Measurements from ENCODE around the gene INSC. TPM values are rescaled to one million over a fixed set of nuclear protein-coding genes. Genes with fewer than 3 reads are reported as not detected.

INSC gene
- total and polyA plus RNA-seq, 2 of the 8 experiments (the other 6 are each of a cell fraction or from before 2014, with no cell fraction given), result 0.58 to 0.59 TPM

DNA sequence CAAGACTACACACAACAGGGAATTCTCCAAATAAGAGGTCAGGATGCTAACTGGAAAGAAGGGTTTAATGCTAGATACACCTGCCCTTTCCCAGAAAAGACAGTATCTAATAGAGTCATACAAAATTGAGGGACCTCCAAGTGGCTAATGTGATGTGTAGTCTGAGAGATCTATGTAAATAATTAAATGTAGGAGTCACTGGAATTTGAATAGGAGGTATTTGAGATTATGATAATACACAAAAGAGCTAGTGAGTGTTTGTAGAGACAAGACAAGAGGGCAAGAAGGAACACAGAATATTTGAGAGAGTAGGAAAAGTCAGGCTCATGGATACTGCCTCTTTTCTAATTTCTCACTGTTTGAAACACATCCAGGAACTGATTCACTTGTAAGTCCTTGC lies 15.5 kb upstream of the INSC start:
- POLR2A ChIA-PET (ENCODE audit: partially characterized antibody), result interaction anchor here (1.2 kb wide), 1 partner anchor 19 kb away, joined by 4 read pairs; no protein-coding TSS in a partner anchor
- no peak for DNase-seq (ENCODE audit: low read depth in 1 of 2, low spot score in 2 of 2)
- CTCF ChIA-PET (ENCODE audit: partially characterized antibody), result interaction anchor here (0.5 to 13.8 kb wide), 25 partner anchors 9 to 1815 kb away, joined by 3 to 177 read pairs (median 15); partner anchors contain the start of genes CALCB and INSC

More for the DNA sequence above, 15.5 kb upstream of the INSC start:
- H3K23ac ChIP-seq (ENCODE audit: insufficient read length), result no peak overlapping the region
- no peak overlapping the region for H3K4me3 ChIP-seq (ENCODE audit: extremely low read depth in 1 of 4, insufficient read depth in 2 of 4, low read depth in 3 of 4, low read length in 4 of 4)
- no peak overlapping the region for H2AFZ ChIP-seq (ENCODE audit: low read length)
- no peak overlapping the region for H2AK5ac ChIP-seq (ENCODE audit: low read depth, low read length)
- no peaks in the 10 kb centered on the region for H4K20me1 ChIP-seq (replicated peaks in 1 of 2; ENCODE audit: control insufficient read depth in 1 of 2, insufficient read depth in 2 of 2, low read length in 2 of 2)
- H3K27me3 ChIP-seq (replicated peaks in 1 of 4; ENCODE audit: control insufficient read depth in 3 of 4, extremely low read depth in 1 of 4, insufficient read depth in 3 of 4, low read length in 3 of 4), result no peaks in the 10 kb centered on the region; a peak in 1 of 7 replicates
- no peaks in the 10 kb centered on the region for H3K9me3 ChIP-seq (ENCODE audit: insufficient read depth in 2 of 2, low read depth in 1 of 2, low read length in 1 of 2)
- no peak overlapping the region for H4K91ac ChIP-seq (replicated peaks; ENCODE audit: insufficient read length, low read length)
- no peak overlapping the region for H3K4me2 ChIP-seq (ENCODE audit: insufficient read depth in 1 of 2, low read depth in 2 of 2, low read length in 2 of 2)
- no peak overlapping the region for H3K14ac ChIP-seq (ENCODE audit: insufficient read length)
- no peak overlapping the region for H3K56ac ChIP-seq (replicated peaks; ENCODE audit: insufficient read length, low read depth, low read length)
- H2BK5ac ChIP-seq (ENCODE audit: low read depth, low read length), result no peak overlapping the region
- no peak overlapping the region for H3K18ac ChIP-seq (ENCODE audit: extremely low read depth, low read length)
- H3K79me2 ChIP-seq (ENCODE audit: control insufficient read depth in 1 of 2, insufficient read depth in 2 of 2, low read length in 2 of 2), result no peaks in the 10 kb centered on the region
- no peaks in the 10 kb centered on the region; a peak in 1 of 7 replicates for H3K4me1 ChIP-seq (replicated peaks in 1 of 4; ENCODE audit: control insufficient read depth in 3 of 4, insufficient read depth in 4 of 4, low read length in 3 of 4)
- no peak overlapping the region for H3K4ac ChIP-seq (replicated peaks; ENCODE audit: insufficient read length, low read depth, low read length)
- H3K79me1 ChIP-seq (ENCODE audit: low read depth, low read length), result no peaks in the 10 kb centered on the region
- no peaks in the 10 kb centered on the region for H3K23me2 ChIP-seq (ENCODE audit: low read depth, low read length)
- H3K36me3 ChIP-seq (ENCODE audit: control insufficient read depth in 2 of 4, insufficient read depth in 4 of 4, low read length in 3 of 4), result no peaks in the 10 kb centered on the region
- no peak overlapping the region for H2BK120ac ChIP-seq (replicated peaks; ENCODE audit: low read depth, low read length)
- H2BK12ac ChIP-seq (ENCODE audit: low read depth, low read length), result no peak overlapping the region
- no peak for FAIRE-seq
- H4K5ac ChIP-seq (ENCODE audit: insufficient read length, low read depth, low read length), result no peak overlapping the region
- no peak overlapping the region for H4K8ac ChIP-seq (ENCODE audit: extremely low read depth, insufficient read depth, low read length)
- no peak overlapping the region for H3K9ac ChIP-seq (replicated peaks in 1 of 4; ENCODE audit: extremely low read depth in 1 of 4, low read depth in 3 of 4, low read length in 3 of 4)
- TF ChIP-seq SP4 (IDR thresholded peaks at IDR 0.05; ENCODE audit: low read length), result no peak
- TF ChIP-seq SIRT6 (IDR thresholded peaks at IDR 0.05; ENCODE audit: low read length), result no peak
- TF ChIP-seq TAF7 (optimal IDR thresholded peaks at IDR 0.05; ENCODE audit: borderline replicate concordance, low read depth, low read length), result no peak
- no peak overlapping the region for H2BK20ac ChIP-seq (ENCODE audit: low read length)
- no peak overlapping the region for H3K27ac ChIP-seq (ENCODE audit: low read depth, low read length)
- H2BK15ac ChIP-seq (ENCODE audit: low read length), result no peak overlapping the region
